ENCODE data around the gene POLA1. TPM values are rescaled to one million over a fixed set of nuclear protein-coding genes. Genes with fewer than 3 reads are reported as not detected.
A peak's percentile ranks its signal among the peaks of the same experiment; 100 is the strongest.
"Not testable (repeated sequence)": the region's sequence is repeated elsewhere in the genome, so short reads cannot be mapped to it uniquely, and the experiment has no call there.

POLA1 gene
- total and polyA plus RNA-seq, 4 donors = 8.8 to 30.8 (median 14.9) TPM

DNA sequence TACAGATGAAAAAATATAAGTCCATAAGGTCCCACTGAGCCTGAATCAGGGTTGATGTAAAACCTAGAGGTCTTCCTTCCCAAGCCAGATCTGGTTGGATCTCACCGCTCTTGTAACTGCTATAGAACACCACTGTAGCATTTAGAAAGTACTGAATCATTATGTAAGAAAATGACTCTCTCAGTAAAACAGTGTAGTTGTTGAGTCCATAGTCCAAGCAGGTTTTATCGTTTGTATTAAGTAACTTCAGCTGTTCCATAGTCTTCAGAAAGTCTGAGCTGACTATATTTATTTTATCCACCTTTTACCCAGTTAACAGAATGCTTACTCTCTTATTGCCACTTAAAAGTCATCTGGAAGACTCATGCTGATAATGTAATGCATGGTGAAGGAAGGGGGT, 82.2 kb downstream of the POLA1 start:
- H3K9me3 ChIP-seq (ENCODE audit: control insufficient read depth, insufficient read depth, low read length) = no peaks in the 10 kb centered on the region
- peaks cover 4% of the 10 kb centered on the region for H3K27me3 ChIP-seq (ENCODE audit: control insufficient read depth, insufficient read depth, low read length)
- no peaks in the 10 kb centered on the region for H3K4me1 ChIP-seq (ENCODE audit: control insufficient read depth, insufficient read depth, low read length)
- no peak overlapping the region for H3K4me3 ChIP-seq (ENCODE audit: low read depth, low read length)
- no peak for DNase-seq (ENCODE audit: low read depth in 4 of 6, low spot score in 6 of 6)
- no peak overlapping the region for H3K27ac ChIP-seq (ENCODE audit: low read depth, low read length)
- no CpG with 5 or more reads among the region's 2 CpGs for WGBS (ENCODE audit: insufficient coverage)
- no peaks in the 10 kb centered on the region for H3K36me3 ChIP-seq (ENCODE audit: control insufficient read depth, insufficient read depth, low read length)

DNA sequence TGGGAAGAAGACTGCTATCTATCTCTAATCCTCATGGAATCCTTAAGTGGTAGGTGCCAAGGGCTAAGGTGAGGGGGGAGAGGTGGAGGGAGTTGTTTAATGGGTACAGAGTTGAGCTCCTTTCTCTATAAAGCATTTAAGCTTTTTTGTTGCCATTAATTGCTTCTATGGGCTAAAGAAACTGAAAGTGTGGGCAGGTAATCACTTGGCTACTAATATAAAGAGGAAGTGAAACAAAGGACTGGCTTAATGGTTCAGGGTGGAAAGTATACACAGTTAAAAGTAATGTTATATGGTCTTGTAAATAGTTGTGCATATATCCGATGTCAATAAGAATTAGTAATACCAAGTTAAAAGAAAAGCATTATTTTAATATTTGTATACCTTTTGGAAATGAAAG, 83.9 kb downstream of the POLA1 start:
- H3K4me1 ChIP-seq (ENCODE audit: control insufficient read depth, insufficient read depth, low read length) = no peaks in the 10 kb centered on the region
- no peak overlapping the region for H3K27ac ChIP-seq (ENCODE audit: low read depth, low read length)
- no CpG with 5 or more reads among the region's 1 CpG for WGBS (ENCODE audit: insufficient coverage)

DNA sequence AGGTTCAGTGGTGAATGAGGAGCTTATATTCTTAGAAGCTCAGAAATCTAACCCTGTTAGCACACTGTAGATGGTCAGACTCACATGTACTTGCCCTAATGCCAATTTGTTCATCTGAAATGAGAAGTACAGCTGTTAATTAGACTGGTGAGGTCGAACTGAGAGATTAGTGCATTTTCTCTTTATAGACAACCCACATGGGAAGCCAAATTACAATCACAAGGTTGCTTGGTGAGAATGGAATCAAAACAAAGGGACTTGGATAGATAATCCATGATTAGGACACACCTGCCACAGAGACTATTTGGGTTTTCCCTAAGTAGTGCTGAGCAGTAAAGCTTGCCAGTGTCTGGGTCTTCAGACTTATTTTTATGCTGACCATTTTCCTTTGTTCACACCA, 88.3 kb downstream of the POLA1 start:
- no peak overlapping the region for H3K4me3 ChIP-seq (ENCODE audit: low read depth, low read length)
- H3K4me1 ChIP-seq (ENCODE audit: control insufficient read depth, insufficient read depth, low read length) = no peaks in the 10 kb centered on the region
- no CpG with 5 or more reads among the region's 1 CpG for WGBS (ENCODE audit: insufficient coverage)
- H3K9me3 ChIP-seq (ENCODE audit: control insufficient read depth, insufficient read depth, low read length) = no peaks in the 10 kb centered on the region
- no peaks in the 10 kb centered on the region for H3K36me3 ChIP-seq (ENCODE audit: control insufficient read depth, insufficient read depth, low read length)
- H3K27ac ChIP-seq (ENCODE audit: low read depth, low read length) = no peak overlapping the region
- no peak for DNase-seq (ENCODE audit: low read depth in 4 of 6, low spot score in 6 of 6)
- peaks cover 2% of the 10 kb centered on the region for H3K27me3 ChIP-seq (ENCODE audit: control insufficient read depth, insufficient read depth, low read length)

More for the DNA sequence above, 83.9 kb downstream of the POLA1 start:
- Histone ChIP-seq H3K36me3 (ENCODE audit: control insufficient read depth, insufficient read depth, low read length) (no peaks in the 10 kb centered on the region), H3K9me3 (ENCODE audit: control insufficient read depth, insufficient read depth, low read length) (no peaks in the 10 kb centered on the region), H3K4me3 (ENCODE audit: low read depth, low read length) (no peak overlapping the region), H3K27me3 (ENCODE audit: control insufficient read depth, insufficient read depth, low read length) (peaks cover 4% of the 10 kb centered on the region)
- DNase-seq (ENCODE audit: low read depth in 4 of 6, low spot score in 6 of 6) = no peak

DNA sequence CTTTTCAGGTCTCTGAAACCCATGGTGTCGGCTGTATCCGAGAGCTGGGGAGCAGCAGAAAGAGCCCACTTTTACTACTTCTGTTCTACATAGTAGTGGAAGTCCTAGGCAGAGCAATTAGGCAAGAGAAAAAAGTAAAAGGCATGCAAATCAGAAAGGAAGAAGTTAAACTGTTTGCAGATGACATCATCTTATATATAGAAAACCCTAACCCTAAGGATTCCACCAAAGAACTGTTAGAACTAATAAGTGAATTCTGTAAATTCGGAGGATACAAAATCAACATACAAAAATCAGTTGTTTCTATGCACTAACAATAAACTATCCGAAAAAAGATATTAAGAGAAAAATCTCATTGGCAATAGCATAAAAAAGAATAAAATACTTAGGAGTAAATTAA, 95.3 kb downstream of the POLA1 start:
- H3K4me3 ChIP-seq (ENCODE audit: low read depth, low read length) = no peak overlapping the region
- H3K9me3 ChIP-seq (ENCODE audit: control insufficient read depth, insufficient read depth, low read length) = peaks cover 2% of the 10 kb centered on the region
- no peaks in the 10 kb centered on the region for H3K36me3 ChIP-seq (ENCODE audit: control insufficient read depth, insufficient read depth, low read length)
- no peak for DNase-seq (ENCODE audit: low read depth in 4 of 6, low spot score in 6 of 6)
- H3K27me3 ChIP-seq (ENCODE audit: control insufficient read depth, insufficient read depth, low read length) = peaks cover 6% of the 10 kb centered on the region
- no peak overlapping the region for H3K27ac ChIP-seq (ENCODE audit: low read depth, low read length)
- H3K4me1 ChIP-seq (ENCODE audit: control insufficient read depth, insufficient read depth, low read length) = no peaks in the 10 kb centered on the region
- no CpG with 5 or more reads among the region's 4 CpGs for WGBS (ENCODE audit: insufficient coverage)

DNA sequence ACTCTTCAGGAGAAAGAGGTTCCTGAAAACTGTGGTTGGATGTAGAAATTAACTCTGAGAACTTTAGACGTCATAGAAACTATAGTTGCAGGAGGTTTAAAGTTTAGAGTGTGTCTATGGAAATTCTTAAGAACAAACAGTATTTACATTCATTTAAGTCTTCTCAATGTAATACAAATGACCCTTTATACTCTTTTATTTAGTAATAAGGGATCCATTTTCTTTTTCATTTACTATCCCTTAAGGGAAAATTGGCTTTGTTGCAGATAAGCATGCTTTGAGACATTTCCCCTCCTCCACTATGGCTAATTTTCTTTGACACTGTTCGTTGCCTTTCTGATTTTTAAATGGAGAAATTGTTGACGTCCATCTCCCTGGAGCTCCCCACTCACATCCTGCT, 96.4 kb downstream of the POLA1 start:
- peaks cover 4% of the 10 kb centered on the region for H3K27me3 ChIP-seq (ENCODE audit: control insufficient read depth, insufficient read depth, low read length)
- no peaks in the 10 kb centered on the region for H3K4me1 ChIP-seq (ENCODE audit: control insufficient read depth, insufficient read depth, low read length)
- H3K36me3 ChIP-seq (ENCODE audit: control insufficient read depth, insufficient read depth, low read length) = no peaks in the 10 kb centered on the region
- WGBS (ENCODE audit: insufficient coverage) = 21% methylated on average over 2 of the region's 3 CpGs
- peaks cover 2% of the 10 kb centered on the region for H3K9me3 ChIP-seq (ENCODE audit: control insufficient read depth, insufficient read depth, low read length)
- peak in 1 of 6 donors; percentile 4 for DNase-seq (ENCODE audit: low read depth in 4 of 6, low spot score in 6 of 6)
- no peak overlapping the region for H3K27ac ChIP-seq (ENCODE audit: low read depth, low read length)
- H3K4me3 ChIP-seq (ENCODE audit: low read depth, low read length) = no peak overlapping the region

DNA sequence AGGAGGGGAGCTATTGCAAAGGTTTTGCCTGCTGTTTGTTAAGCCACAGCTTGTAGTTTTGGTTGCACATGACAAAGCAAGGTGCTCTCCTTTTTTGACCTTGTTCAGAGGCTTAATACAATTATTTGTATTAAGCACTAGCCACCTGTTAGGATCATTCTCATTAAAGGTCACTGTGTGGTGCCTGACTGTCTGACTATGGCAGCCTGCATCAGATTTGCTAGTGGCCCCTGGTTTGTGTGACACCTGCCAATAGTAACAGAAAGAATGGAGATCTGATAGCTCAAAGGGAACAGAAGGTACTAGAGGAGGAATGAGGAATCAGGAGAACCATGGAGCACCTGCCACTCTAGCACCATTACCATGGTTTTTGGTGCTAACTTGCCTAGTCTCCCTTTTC, 102.5 kb downstream of the POLA1 start:
- DNase-seq (ENCODE audit: low read depth in 4 of 6, low spot score in 6 of 6) = no peak
- Histone ChIP-seq H3K36me3 (ENCODE audit: control insufficient read depth, insufficient read depth, low read length) (no peaks in the 10 kb centered on the region), H3K9me3 (ENCODE audit: control insufficient read depth, insufficient read depth, low read length) (no peaks in the 10 kb centered on the region), H3K4me3 (ENCODE audit: low read depth, low read length) (no peak overlapping the region), H3K4me1 (ENCODE audit: control insufficient read depth, insufficient read depth, low read length) (no peaks in the 10 kb centered on the region), H3K27me3 (ENCODE audit: control insufficient read depth, insufficient read depth, low read length) (no peaks in the 10 kb centered on the region), H3K27ac (ENCODE audit: low read depth, low read length) (no peak overlapping the region)

DNA sequence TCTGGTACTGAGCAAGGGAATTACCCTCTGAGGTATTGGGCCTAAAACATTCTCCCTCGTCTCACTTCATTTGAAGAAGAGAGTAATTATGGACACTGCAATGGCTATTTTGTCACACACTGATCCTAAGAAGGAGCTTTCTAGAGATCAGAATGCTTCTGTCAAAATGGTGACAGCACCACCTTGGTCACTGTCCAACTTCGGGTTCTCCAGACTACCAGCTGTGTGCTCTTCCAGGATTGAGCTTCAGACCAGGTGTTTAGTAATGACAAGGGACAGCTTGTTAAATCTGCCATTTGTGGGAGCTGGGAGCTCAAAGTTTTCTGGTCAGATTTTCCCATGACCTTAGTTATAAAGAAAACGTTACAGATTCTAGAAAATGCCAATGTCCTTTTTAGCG, 105.4 kb downstream of the POLA1 start:
- Histone ChIP-seq H3K4me1 (ENCODE audit: control insufficient read depth, insufficient read depth, low read length) (no peaks in the 10 kb centered on the region), H3K36me3 (ENCODE audit: control insufficient read depth, insufficient read depth, low read length) (no peaks in the 10 kb centered on the region), H3K9me3 (ENCODE audit: control insufficient read depth, insufficient read depth, low read length) (no peaks in the 10 kb centered on the region), H3K27me3 (ENCODE audit: control insufficient read depth, insufficient read depth, low read length) (no peaks in the 10 kb centered on the region), H3K4me3 (ENCODE audit: low read depth, low read length) (no peak overlapping the region), H3K27ac (ENCODE audit: low read depth, low read length) (no peak overlapping the region)
- no peak for DNase-seq (ENCODE audit: low read depth in 4 of 6, low spot score in 6 of 6)
- 60% methylated on average over 2 of the region's 4 CpGs for WGBS (ENCODE audit: insufficient coverage)

DNA sequence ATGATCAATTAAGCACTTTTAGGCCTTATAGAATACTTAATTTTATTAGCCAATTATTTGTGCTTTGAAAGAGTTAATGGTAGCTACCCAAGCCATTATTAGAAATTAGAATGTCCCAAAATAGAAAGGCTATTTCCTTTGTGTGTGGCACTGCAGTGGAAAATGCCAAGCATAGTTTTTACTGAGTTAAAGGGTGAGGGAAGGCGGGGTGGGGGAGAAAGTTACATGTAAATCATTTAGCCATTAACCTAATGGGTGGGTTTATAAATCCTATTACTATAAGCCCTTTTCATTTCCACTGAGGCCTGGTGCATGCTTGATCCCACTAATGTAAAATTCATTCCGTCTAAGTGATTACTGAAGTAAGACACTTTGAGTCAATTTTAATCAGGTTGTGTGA, 105.8 kb downstream of the POLA1 start:
- Histone ChIP-seq H3K9me3 (ENCODE audit: control insufficient read depth, insufficient read depth, low read length) (no peaks in the 10 kb centered on the region), H3K4me1 (ENCODE audit: control insufficient read depth, insufficient read depth, low read length) (no peaks in the 10 kb centered on the region), H3K27me3 (ENCODE audit: control insufficient read depth, insufficient read depth, low read length) (no peaks in the 10 kb centered on the region), H3K36me3 (ENCODE audit: control insufficient read depth, insufficient read depth, low read length) (no peaks in the 10 kb centered on the region), H3K27ac (ENCODE audit: low read depth, low read length) (no peak overlapping the region), H3K4me3 (ENCODE audit: low read depth, low read length) (no peak overlapping the region)
- peak in 1 of 6 donors; percentile 2 for DNase-seq (ENCODE audit: low read depth in 4 of 6, low spot score in 6 of 6)
- no CpG with 5 or more reads among the region's 2 CpGs for WGBS (ENCODE audit: insufficient coverage)

DNA sequence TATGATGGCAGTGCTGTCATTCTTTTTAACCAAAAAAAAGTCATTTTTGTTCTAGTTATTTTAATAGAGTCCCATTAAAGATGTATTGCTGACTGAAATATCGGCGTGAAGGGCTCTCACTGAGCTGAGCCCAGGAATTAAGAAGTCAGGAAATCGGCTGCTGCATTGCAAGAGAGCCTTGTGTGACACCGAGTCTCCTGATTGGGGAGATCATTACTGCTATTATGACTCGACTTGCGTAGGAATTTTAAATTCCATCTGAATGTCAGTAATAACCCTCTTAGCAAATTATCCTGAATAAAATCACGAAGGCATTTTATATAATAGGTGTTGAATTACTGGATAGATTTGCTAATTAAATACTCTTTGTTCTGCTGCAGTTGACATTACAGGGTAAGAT, 111.5 kb downstream of the POLA1 start:
- Histone ChIP-seq H3K4me3 (ENCODE audit: low read depth, low read length) (no peak overlapping the region), H3K27ac (ENCODE audit: low read depth, low read length) (no peak overlapping the region), H3K9me3 (ENCODE audit: control insufficient read depth, insufficient read depth, low read length) (no peaks in the 10 kb centered on the region), H3K27me3 (ENCODE audit: control insufficient read depth, insufficient read depth, low read length) (no peaks in the 10 kb centered on the region), H3K36me3 (ENCODE audit: control insufficient read depth, insufficient read depth, low read length) (no peaks in the 10 kb centered on the region), H3K4me1 (ENCODE audit: control insufficient read depth, insufficient read depth, low read length) (no peaks in the 10 kb centered on the region)
- DNase-seq (ENCODE audit: low read depth in 4 of 6, low spot score in 6 of 6) = peak in 2 of 6 donors; percentile 3 to 42
- 57% methylated on average over 2 of the region's 7 CpGs for WGBS (ENCODE audit: insufficient coverage)

DNA sequence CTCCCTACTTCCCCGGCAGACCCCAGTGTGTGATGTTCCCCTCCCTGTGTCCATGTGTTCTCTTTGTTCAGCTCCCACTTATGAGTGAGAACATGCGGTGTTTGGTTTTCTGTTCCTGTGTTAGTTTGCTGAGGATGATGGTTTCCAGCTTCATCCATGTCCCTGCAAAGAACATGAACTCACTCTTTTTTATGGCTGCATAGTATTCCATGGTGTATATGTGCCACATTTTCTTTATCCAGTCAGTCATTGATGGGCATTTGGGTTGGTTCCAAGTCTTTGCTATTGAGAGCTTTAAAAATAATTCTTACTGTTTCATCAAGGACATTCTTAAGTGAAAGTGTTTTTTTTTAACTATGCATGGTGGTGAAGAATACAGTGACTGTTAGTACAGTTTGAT, 126.1 kb downstream of the POLA1 start:
- H3K4me3 ChIP-seq (ENCODE audit: low read depth, low read length); H3K27ac ChIP-seq (ENCODE audit: low read depth, low read length); H3K4me1 ChIP-seq (ENCODE audit: control insufficient read depth, insufficient read depth, low read length); H3K27me3 ChIP-seq (ENCODE audit: control insufficient read depth, insufficient read depth, low read length); DNase-seq (ENCODE audit: low read depth in 4 of 6, low spot score in 6 of 6); H3K36me3 ChIP-seq (ENCODE audit: control insufficient read depth, insufficient read depth, low read length); H3K9me3 ChIP-seq (ENCODE audit: control insufficient read depth, insufficient read depth, low read length): not testable (repeated sequence)
- no CpG with 5 or more reads among the region's 2 CpGs for WGBS (ENCODE audit: insufficient coverage)

Data from spinal cord (tissue), 10 donors.